NCI-H526 (cell line): ENCODE measurements around the gene ATP6V0E2.

ENCODE experiments used
- DNase-seq, 2 experiments: peaks; one replicate each; lab custom pipeline; 2025; lab: John Stamatoyannopoulos, UW

The ATP6V0E2 gene

DNA sequence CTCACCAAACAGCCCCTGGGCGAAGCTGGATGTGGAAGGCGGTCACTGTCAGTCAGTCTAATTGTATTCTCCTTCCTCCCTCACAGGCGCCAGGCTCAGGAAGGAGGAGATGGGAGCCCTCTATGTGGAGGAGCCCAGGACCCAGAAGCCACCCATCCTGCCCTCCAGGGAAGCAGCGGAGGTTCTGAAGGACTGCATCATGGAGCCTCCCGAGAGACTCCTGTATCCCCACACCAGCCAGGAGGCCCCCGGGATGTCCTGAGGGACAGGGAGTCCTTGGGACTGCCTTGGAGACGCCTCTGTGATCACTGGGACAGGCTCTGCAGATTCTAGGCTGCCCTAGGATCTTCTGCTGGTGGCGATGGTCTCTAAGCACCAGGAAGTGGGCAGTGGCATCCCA is 9.7 kb upstream of the ATP6V0E2 start:
- DNase-seq, result no peak

DNA sequence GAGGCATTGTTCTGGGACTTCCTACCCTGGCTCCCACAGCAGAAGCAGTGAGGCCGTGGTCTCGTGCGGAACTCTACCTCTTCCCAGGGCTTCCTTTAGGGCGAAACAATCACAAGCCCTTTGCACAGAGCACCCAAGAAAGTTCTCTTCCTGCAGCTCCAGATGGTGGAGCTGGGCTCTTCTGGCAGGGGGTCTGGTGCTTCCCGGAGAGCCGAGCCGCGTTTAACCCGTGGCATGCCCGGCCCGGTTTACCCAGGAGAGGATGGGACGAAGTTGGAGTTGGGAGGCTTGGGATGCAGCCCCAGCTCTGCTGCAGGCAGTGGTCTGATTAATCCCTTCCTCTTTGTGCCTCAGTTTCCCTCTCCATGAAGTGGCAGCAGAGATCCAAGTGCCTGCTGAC is 9.0 kb upstream of the ATP6V0E2 start:
- DNase-seq, result no peak

DNA sequence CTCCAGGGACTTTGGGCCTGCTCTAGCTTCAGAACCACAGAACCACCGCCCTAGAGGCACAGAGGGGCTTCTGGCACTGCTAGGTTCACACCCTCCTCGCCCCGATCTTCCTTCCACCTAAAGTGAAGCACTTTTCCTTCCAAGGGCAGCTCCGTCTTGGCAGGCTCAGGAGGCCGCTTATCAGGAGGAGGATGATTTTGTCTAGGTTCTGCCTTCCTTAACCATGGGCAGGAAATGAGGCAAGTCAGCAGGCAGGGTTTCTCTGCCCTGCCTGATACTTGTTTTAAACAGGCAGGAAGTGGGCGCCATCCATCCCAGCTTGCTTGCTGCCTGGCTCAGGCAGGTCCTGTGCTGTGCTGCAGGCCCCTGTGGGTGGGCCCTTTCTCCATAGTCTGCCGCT is 8.3 kb upstream of the ATP6V0E2 start:
- no peak for DNase-seq

DNA sequence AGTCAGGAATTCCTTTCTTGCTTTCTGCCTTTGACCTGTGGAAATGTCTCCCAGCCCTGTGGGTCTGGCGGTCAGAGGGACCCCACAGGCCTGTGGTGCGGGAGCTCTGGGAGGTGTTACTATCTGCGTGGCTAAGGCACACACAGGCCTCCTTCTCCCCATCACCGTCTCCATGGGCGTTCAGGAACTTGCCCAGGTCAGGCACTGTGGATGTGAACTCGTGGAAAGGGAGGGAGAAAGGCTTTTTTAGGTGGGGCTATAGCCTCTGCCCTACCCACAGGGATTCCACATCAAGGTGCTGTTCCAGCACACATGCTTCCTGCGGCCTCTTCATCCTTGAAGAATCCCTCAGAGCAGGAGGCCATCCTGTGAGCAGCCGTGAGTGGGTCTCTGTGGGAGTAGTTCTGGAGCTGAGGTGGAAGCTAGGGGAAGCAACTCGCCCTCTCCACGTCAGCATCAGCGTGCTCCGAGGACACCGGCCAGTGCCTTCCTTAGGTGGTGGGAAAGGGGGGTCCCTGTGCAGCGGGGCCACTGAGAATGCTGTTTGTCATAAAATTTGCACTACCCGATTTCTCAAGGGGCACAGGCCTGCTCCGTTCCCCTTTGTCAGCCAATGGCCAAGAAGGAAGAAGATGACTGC is 7.5 kb upstream of the ATP6V0E2 start:
- DNase-seq, result no peak

DNA sequence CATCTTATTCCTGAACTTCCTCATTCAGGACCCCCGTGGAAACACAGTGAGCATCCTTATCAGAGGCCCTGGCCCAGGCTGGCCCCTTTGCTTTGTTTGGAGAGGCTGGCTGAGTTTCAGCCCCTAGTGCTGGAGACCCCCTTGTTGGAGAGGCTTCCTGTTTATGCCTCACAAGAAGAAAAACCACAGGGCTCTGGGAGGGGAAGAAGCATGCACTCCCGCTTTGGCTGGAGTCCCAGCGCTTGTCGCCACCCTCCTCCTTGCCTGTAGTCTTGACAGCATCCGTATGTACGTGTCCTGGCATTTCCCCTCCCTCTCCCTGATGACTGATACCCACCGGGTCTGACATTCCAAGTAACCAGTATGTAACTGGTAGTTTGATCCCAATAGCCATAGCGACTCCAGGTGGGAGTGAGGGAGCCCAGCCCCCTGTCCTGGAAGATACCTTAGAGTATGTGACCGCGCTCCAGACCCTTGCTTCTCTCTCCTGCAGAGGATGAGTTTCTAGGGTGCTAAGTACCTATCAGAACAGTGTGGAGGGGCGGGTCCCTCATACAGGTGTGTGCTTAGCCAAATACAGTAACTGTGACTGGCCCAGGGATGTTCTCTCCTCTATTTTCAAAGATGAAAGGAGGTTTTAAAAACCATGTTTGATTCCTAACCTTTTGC is 6.9 kb upstream of the ATP6V0E2 start:
- DNase-seq, result peak; percentile 55 to 73

DNA sequence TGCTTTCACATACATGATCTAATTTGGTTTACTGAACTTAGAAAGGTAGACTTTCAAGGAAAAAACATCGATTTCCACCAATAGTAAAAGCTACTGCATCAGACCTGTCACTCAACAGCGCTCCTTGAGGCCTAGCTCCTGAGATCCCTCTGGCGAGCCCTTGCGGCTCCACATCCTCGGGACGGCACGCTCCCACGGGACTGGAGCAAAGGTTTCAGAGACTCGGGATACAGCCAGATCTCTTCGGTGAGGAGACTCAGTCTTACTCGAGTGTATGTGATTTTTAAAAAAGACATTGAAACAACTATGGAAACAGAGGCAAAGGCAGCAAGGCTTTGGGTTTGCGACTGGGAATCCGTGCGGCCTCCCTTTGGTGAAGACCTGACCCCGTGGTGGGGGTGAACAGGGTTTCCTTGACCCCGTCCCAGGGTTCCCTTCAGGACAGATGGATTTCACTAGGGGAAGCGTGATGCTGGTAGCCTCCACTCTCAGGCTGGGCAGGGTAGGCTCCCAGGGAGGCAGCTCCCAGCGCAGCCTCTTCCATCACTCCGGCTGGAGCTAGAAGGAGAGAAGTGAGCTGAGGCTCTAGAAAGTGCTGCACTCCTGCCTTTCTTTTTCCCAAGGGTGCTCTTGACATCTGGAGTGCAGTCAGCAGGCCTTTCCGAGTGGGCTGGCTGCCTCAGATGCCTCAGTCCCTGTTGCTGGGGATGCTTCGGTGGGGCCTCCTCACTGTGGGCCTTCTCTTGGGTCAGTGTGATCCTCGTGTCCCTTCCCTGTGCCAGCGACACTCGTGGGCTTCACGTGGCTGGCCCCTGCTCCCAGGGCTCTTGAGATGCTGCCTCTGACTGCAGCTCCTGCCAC is 5.8 kb upstream of the ATP6V0E2 start:
- DNase-seq, result peak in 1 of 2 experiments; percentile 29

DNA sequence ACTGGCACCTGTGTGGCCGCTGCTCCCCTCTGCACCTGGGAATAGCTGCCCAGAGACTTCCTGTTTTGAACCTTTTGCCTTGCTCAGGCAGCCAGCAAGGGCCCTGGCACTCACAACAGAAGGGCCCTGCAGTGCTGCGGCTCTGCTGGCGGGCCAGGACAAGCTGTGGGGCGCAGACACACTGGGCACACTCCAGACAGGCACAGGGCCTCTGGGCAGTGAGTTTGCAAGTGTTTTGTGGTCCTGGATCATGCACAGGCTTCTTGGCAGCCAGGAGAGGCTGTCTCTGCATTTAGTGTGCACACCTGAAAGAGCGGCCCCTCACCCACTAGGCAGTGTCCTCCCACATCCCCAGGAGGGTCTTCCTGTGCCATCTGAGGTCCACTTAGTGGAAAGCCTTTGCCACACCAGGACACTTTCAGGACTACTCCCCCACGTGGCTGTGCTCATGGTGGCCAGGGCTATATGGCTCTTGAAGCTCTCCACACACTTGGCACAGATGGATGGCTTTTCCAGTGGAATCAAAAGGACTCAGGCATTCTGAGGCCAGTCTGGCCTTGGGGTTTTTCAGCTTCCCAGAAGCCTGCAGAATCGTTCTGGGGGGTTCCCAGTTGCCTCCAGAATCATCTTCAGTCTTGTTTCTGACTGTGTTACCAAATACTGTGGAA is 5.0 kb upstream of the ATP6V0E2 start:
- DNase-seq, result no peak

DNA sequence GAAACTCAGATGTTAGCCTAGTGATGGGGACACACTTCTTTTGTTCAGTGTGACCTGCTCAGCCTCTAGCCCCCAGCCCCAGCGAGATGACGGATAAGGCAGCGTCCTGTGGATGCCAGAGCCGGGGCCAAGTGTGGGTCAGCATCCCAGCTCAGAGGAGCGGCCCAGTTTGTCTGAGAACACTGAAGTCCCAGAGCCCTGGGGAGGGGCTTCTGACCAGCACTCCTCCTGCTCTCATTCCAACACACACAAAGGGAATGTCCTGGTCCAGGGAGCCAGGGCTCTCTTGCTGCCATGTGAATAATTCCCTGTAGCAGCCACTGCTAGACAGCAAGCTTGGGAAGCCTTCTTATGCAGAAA is 4.5 kb upstream of the ATP6V0E2 start:
- no peak for DNase-seq

DNA sequence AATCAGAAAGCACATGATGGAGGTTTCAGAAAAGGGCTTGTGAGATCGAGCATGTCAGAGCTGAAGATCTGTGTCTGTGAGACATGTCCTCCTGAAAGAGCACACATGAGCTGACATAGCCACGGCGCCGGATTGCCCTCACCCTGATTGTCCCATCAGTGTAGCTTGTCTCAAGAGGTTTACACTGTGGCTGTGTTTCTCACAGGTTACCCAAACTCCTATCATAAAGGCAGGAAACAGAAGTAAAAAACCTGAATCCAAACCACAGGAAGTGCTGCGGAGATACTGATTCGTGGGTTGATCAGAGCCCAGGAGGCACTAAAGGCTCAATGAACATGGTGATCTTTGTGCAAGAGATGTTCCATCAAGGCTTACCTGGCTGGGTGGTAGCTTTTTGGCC is 3.9 kb upstream of the ATP6V0E2 start:
- no peak for DNase-seq

DNA sequence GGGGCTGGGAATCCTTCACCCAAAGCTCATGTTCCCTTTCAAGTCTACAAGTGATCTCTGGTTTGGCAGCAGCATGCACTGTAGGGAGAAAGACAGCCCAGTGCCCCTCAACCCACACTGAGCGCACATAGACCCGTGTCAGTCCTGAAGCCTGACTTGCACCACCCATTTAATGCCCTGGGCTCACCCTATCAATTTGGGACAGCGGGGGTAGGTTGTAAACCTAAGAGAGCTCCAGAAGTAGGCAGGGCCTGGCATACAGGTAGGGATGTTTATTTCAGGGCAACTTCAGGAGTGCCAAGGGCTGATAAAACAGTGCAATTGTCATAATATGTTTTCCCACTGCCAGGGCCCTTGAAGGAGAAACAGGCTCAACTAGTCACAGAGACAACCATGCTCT is 3.5 kb upstream of the ATP6V0E2 start:
- DNase-seq, result no peak

DNA sequence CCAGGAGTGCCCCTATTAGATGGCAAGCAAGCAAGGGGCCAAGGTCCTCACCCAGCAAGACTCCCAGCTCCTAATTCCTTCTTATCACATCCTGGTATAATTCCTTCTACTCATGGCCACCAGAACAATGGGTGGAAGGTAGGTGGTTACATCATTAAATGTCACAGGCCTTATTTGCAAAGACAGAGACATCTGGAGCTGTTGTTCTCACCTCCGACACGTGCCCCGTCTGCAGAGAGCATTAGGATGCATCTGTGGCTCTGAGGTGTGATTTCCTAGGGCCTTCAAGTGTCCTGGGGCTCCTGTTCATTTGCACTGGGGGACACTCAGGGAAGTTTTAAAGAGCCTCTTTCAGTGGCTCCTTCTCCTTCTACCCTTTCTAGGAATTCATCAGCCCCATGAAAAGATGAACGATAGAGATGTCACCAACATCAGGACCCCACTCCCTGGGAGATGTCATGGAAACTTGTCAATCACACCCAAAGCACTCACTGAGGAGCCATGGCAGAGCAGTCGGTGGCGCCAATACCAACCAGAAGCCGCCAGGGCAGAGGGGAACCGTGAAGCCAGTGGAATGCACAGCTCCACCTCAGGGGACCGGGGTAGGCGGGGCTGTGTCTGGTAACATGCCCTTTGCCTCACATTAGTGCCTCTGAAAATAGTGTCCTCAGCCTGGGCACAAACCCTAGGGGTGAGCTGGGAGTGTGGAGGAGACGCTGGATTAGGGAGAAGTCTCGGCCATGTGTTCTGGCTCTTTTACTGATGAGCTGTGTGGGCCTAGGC is 2.9 kb upstream of the ATP6V0E2 start:
- DNase-seq, result peak in 1 of 2 experiments; percentile 69

DNA sequence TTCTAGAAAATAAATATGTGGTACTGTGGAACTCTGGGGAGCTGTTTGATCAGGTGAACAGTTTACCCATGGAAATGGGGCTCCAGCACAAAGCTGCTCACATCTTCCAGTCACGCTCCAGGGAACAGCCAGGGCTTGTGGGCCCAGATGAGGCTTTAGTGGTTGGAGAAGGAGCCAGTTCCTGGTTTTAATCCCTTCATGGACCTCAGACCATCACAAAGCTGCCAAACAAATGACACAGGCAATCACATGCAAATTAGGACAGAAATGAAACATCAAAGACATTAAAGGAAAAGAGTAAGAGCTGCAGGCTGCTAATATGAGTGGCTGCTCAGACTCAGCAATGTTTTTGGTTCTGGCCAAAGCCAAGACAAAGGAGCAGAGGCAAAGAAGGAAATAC is 2.2 kb upstream of the ATP6V0E2 start:
- peak; percentile 97 to 98 for DNase-seq

DNA sequence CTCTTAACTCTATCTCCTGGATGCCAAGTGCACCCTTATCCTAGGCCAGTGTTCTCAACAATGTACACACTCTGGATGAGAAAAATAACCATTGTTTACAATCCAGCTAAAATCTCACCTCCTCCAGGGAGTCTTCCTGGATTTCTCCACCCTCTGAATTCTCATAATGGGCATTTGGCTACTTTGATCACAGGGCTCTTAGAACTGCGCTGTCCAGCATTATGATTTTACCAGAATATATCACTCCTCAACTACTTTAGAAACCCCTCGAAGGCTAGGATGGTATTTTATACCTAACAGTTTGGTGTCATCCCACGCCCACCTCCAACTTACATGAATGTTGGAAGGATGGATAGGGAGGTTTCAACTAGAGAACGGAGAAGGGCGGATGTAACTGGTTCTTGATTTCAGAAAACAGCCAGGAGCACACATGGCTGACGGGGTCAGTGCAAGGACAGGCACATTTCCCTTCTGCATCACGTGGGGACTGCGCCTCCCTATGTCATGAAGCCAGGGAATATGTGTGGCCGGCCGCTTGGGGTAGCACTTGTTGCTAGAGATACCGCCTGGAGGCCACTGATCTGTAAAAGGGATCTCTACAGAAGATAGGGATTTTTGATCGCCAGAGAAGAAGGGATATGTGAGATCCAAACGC is 1.2 kb upstream of the ATP6V0E2 start:
- DNase-seq, result peak; percentile 87 to 92

DNA sequence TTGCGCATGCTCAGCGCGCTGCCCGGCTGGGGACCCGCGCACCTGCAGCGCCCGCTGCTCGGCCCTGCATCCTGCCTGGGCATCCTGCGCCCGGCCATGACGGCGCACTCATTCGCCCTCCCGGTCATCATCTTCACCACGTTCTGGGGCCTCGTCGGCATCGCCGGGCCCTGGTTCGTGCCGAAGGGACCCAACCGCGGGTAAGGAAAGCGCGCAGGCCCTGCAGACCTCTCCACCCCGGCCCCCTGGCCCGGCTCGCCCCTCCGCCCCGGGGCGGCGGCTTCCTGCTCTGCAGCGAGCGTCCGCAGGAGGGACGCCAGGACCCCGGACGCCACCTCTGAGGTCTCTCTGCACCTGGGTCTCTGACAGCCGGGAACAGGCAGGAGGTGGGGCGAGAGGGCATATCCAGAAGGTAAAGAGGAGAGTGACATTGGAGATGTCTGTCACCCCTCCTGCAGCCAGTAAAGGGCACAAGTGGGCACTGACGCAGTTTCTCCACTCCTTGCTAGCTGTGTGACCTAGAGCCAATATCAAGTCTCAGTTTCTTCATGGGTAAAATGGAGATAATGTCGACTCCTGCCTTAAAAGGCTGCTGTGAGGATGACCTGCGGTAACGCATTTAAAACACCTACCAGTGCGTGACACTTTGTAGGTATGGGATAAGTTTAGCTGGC is 338 bp downstream of the ATP6V0E2 start:
- peak in 1 of 2 experiments; percentile 47 for DNase-seq

DNA sequence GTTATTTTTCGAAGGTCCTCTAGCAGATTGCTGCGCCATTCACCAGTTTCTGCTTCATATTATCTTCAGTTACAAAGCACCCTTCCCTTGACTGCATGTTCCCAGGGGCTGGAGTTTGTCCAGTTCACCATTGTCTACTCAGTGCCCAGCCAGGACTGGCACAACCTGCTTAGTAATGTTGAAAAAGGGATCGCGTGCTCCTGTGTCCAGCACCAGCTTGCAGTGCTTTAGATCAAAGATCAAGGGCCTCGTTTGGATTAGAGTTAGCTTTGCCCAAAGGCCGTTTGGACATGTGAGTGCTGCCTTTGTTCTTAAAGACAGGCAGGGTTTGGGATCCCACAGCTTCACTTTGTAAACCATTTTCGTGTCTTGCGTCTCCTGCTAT is 867 bp downstream of the ATP6V0E2 start:
- no peak for DNase-seq

DNA sequence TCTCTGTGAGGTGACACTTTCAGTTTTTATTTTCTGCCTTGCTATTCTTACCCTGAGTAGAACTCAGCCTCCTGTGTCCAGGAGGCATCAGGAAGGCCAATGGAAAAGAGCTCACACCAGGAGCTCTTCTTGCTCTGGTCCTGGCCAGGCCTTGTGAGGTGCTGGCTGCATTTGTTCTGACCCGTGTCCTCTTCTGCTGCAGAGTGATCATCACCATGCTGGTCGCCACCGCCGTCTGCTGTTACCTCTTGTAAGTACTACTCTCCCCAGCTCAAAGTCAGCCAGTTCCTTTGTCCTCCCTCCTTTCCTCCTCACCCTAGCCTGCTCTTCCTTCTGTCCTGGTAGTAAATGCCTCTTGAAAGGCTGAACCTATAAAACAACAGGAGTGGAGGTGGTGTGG is 1.6 kb downstream of the ATP6V0E2 start:
- no peak for DNase-seq

DNA sequence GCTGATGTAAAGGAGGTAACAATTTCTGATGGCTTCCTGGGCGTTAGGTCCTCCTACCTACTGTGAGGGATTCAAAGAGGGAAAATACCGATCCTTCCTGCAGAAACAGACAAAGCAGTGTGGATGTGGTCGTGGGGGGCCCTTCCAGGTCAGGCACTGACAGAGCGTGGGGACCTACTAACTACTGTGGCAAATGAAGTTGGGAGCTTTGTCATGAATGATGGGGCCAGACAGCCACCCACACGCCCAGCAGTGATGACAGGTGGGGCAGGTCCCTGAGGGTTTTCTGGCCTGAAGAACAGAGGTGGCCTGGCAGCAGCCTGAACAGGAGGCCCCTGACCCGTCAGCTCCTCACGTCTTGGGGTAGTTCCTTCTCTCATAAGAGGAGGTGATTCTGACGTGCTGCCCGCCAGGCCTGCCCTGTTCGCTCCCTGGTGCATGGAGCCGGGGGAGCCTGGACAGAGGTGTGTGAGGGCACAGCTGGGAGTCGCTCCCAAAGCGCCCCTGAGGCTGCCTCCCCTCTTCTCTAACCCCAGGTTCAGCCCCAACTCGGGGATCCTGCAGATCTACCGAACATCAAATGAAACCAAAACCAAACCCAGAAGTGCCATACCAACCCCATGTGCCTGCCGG is 4.2 kb downstream of the ATP6V0E2 start:
- no peak for DNase-seq

DNA sequence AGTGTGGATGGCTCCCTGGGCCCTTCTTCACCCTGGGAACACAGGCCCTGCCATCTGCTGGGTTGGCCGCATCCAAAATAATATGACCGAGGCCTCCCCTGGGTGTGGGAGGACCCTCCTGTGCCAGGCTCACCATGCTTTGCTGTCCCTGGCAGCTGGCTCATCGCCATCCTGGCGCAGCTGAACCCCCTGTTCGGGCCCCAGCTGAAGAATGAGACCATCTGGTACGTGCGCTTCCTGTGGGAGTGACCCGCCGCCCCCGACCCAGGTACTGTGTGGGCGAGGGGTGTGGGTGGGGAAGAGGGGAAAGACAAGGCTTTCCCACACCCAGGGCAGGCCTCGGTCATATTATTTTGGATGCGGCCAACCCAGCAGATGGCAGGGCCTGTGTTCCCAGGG is 4.8 kb downstream of the ATP6V0E2 start:
- no peak for DNase-seq

DNA sequence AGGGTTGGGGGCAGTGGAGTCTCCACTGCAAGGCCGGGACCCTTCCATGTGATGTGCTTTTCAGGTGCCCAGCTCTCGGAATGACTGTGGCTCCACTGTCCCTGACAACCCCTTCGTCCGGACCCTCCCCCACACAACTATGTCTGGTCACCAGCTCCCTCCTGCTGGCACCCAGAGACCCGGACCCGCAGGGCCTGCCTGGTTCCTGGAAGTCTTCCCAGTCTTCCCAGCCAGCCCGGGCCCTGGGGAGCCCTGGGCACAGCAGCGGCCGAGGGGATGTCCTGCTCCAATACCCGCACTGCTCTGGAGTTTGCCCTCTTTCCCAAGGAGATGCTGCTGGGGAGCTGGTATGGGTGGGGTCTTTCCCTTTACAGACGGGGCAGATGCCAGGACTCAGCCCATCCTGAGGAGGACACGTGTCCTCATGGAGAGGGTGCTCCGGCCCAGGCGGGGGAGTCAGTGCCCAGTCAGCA is 5.5 kb downstream of the ATP6V0E2 start:
- DNase-seq, result no peak
